ENCODE measurements around the gene ZNF282.

The ZNF282 gene

DNA sequence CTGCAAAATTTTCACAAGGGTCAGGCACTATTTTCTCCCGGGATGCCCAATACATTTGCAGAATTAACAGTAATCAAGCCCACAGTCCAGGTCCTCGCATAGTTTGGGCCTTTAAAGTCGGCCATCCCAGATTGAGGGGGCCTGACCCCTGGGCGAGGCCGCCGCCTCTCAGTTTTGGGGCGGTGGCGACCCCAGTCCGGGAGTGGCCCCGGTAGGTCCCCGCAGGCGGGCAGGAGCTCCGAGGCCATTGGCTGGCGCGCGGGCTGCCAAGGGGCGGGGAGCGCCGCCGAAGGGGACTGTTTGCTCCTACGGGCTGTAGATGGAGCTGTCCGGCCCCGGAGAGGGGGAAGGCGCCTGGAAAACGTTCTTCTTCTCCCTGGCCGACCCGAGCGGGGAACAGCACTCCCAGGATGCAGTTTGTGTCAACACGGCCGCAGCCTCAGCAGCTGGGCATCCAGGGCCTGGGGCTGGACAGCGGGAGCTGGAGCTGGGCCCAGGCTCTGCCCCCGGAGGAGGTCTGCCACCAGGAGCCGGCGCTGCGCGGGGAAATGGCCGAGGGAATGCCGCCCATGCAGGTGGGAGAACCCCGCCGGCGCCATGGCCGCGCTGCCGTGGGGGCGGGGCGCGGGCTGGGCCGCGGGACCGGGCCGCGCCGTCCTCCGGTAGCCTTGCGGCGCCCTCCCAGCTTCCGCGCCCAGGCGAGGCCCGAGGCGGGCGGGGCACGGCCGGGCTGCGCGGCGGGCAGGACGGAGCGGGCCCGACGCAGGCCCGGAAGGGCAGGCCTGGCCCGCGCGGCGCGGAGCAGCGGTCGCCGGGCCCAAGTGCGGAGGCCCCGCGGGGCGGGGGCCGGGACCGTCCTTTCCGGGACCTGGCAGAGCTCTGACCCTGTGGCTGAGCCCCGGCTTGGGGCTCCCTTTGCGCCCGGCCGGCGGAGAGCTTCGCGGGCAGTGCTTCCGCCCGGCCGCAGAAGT lies at the start of gene ZNF282:
TSS of gene ZNF282 (plus strand) at position 367 of the 971 bp plus-strand sequence. CDS start at position 411, 44 bp downstream.
- peak; percentile 74 to 84 for DNase-seq

DNA sequence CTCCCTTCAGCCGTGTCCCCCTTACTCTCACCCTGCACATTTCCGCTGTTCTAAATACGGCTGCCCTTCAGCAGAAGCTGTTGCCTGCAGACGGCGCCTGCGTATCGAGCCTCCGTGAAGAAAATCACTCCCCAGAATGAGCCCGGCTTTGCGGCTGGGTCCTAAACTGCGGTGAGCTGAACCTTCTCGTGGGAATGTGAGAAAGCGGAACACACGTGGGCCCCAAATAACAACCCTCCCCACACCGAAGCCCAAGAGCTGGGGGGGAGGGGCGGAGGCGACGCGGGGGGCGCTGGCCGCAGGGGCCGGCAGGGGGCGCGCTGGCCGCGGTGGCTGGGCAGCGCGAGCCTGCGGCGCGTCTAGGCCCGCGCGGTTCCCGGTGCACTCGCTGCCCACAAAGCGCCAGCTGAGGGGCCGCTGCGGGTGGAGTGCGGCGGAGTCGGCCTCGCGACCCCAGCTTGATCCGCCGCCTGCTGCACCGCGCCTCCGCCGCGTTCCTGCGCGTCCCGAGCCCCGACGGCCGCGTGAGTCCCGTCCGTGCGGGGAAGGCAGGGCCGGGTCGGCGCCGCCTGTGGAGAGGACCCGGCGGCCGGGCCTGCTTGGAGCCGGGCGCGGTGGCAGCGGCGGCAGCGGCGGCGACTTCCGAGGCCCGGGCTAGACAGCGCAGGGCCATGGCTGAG lies 48.1 kb upstream of the ZNF282 start, which contains the start of gene ZNF398:
TSS of gene ZNF398 (plus strand) at position 382 of the 680 bp plus-strand sequence. CDS start at position 672, 290 bp downstream.
- peak; percentile 60 to 69 for DNase-seq

DNA sequence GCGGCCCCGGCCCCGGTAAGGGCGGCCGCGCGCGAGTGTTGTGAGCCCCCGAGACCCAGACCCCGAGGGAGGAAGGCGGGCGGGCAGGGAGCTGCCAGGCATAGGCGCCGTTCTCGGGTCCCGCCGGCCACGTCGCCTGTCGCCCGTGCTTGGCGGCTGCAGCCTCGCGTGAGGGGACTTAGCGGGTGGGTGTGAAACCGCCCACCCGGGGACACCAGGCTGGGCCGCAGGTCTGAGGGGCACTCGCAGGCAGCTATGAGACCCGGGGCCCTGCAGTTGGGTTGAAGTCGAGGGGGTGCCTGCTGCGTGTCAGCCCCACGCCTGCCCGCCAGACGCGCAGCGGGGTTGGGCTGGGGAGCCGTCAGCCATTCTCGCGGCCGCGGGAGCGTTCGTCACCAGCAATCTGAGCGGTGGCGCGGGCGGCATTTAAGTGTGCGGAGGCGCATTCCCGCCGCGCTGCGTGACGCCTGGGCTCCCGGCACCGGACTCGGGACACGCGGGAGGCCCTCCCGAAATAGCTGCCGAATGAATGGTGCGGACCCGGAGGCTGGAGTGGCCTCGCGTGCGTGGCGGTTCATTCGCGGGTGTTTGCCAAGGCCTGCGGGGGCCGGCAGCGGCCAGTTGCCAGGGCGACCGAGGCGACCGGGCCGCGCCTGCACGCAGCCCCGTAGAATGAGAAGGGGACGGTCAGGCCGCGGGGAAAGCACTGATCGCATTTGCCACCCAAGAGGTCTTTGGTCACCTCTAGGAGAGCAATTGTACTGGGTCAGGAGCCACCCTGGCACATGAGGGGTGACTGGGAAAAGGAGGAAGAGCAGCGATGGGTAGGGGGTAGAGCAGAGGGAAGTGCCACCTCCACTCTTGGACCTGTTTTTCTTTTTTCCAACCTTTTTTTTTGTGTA lies 47.3 kb upstream of the ZNF282 start:
- peak; percentile 16 to 22 for DNase-seq

DNA sequence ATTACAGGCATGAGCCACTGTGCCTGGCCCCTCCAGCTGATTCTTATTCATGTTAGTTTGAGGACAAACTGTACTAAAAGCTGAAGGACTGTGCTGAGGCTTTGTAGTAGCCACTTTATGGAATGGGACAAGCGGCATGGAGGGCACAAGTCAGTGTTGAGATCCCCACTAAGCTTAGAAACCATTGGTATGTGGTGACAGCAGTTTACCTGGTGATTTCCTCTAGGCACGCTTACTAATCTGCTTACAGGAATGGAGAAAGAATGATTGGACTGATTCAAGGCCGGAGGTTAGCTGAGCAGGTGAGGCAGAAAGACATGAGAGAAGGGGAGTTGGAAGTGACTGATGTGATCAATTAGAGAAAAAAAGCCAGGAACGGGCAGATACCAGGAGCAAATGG lies 44.4 kb upstream of the ZNF282 start:
- DNase-seq, result no peak

DNA sequence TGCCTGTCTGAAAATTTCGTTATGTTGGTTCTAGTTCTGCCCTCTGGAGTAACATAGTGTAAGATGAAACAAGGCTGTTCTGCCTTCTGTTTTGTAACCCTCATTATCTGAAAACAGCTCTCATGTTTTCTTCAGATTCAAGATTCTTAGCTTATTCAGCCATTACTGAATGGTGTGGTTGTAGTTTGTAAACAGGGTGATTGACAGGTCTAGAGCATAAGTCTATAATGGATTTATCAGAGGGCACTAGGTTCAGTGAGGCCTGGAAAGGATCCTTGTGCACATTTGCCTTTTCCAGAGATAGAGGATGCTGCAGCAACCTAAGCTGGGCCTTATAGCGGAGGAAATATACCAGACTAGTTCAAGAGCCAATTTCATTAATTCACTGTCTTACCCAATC lies 42.0 kb upstream of the ZNF282 start:
- DNase-seq, result no peak

DNA sequence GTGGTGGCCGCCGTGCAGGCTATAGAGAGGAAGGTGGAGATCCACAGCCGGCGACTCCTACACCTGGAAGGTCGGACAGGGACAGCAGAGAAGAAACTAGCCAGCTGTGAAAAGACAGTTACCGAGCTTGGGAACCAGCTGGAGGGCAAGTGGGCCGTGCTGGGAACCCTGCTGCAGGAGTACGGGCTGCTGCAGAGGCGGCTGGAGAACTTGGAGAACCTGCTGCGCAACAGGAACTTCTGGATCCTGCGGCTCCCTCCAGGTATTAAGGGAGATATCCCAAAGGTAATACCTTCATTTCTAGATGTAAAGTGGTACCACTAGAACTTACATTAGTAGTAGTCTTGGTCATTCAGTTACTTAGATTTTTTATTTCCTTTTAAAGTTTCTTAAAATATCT lies 41.3 kb upstream of the ZNF282 start:
- no peak for DNase-seq

DNA sequence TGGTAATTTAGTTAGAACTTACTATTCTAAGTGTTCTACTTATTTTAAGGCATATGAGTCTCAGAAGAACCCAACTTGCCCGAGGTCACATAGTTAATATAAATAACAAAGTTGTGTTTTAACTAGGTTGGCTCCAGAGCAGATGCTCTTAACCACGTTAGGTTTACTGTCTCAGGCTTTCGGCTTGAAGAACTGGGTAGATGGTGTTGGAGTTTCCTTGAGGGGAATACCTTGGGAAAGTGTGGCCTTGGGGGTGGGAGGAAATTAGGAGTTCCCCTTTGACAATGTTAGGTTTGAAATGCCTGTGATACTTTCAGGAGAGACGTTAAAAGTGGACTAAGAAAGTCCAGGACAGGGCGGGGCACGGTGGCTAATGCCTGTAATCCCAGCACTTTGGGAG lies 38.4 kb upstream of the ZNF282 start:
- no peak for DNase-seq

DNA sequence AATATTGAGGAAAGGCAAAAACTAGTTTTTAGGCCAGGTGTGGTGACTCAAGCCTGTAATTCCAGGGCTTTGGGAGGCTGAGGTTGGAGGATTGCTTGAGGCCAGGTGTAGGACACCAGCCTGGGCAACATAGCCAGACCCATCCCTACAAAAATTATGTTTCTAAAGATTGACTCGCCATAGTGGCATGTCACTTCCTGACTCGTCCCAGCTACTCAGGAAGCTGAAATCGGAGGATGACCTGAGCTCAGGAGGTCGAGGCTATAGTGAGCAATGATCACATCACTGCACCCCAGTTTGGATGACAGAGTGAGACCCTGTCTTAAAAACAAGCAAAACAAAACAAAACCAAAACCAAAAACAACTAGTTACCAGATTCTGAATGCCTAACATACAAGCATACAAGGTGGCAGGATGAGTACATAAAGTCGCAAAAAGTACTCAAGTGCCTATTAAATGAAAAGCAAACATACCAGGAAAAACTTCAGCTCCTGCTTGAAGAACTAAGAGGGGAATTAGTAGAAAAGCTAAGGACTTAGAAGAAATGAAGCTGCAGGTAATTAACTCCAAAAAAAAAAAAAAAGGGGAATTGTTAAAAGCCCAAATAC lies 34.0 kb upstream of the ZNF282 start:
- DNase-seq, result no peak

DNA sequence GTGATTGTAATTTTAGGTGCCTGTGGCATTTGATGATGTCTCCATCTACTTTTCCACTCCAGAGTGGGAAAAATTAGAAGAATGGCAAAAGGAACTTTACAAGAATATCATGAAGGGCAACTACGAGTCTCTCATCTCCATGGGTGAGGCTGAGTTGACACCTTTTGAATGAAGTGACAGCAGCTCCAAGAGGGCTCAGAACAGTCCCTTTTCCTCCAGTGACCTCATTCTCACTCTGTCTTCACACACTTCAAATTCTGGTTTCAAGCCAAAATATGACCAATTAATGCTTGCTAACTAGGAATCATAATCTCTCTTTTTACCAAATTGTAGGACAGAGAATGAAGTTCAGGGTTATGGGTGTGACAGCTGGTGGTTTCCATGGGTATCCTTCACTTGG lies 29.2 kb upstream of the ZNF282 start:
- DNase-seq, result no peak

DNA sequence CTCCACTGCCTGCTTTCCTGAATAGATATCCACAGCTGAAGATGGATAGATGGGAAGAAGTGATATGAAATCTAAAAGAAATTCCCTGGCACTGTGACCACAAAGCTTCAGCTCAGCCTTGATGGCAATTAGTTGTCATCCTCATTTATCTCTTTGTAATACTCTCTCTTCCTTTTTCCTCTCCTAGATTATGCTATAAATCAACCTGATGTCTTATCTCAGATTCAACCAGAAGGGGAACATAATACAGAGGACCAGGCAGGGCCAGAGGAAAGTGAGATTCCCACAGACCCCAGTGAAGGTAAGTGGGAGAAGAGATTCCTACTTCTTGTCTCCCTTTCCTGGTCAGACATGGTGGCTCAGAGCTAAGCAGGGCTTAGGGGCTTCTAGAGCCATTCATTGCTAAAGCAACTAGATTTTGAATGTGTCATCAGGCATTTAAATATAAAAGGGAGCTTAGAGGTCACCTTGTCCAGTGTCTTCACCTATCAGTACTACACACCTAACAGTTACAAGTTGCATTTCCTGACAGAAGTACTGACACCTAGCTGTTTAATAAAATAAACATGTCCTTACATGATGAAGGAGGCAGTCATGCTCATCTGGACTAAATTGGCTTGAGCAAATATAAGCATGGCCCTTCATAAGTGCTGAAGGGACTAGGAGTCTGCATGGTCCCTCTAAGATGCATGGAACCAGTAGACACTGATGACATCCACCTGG lies 28.6 kb upstream of the ZNF282 start:
- no peak for DNase-seq

DNA sequence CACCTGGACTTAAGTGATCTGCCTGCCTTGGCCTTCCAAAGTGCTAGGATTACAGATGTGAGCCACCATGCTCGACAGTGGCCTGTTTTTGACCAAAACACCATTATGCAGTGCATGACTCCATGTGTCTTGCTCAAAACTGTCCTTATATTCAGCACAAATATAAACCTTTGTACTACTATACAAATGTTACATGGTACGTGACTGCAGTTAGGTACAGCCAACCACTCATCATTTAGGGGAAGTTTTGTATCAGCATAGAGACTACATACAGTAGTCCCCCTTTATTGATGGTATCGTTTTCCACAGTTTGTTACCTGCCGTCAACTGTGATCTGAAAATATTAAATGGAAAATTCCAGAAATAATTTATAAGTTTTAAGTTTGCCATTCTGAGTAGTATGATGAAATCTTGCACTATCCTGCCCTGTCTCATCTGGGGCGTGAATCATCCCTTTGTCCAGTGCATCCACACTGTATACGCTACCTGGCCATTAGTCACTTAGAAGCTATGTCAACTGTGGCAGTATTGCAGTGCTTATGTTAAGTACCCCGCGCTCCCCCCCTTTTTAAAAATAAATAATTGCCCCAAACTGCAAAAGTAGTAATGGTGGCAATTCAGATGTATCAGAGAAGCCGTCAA lies 23.3 kb upstream of the ZNF282 start:
- DNase-seq, result no peak

DNA sequence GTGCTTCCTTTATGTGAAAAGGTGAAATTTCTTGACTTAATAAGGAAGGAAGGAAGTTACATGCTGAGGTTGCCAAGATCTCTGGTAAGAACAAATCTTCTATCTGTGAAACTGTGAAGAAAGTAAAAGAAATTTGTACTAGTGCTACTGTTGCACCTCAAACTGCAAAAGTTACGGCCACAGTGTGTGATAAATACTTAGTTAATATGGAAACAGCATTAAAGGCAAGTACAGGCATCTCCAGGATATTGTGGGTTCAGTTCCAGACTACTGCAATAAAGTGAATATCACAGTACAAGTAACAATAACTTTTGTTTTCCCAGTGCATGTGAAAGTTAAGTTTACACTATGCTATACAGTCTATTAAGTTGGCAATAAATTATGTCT lies 22.8 kb upstream of the ZNF282 start:
- DNase-seq, result no peak

DNA sequence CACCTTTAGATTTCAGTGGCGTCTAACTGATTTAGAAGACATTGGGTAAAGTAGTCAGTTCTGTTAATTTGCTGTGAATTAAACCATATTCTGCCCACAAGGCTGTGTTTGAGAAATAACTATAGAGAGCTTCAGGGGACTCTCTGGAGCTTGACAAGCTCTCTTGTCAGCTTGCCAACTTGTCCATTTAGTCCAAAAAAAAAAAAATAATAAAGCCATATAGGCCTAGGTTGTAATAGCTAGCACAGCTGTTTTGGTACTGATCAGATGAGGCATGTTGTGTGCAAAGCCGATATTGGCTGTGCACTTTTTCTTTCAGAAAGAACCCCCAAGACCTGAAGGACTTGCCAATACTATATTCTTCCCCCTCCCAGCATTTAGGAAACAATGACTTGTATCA lies 20.2 kb upstream of the ZNF282 start:
- no peak for DNase-seq

DNA sequence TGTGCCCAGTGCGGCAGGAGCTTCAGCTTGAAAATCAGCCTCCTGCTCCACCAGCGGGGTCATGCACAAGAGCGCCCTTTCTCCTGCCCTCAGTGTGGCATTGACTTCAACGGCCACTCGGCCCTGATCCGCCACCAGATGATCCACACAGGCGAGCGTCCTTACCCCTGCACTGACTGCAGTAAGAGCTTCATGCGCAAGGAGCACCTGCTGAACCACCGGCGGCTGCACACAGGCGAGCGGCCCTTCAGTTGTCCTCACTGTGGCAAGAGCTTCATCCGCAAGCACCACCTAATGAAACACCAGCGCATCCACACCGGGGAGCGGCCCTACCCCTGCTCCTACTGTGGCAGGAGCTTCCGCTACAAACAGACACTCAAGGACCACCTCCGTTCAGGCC lies 16.1 kb upstream of the ZNF282 start:
- no peak for DNase-seq

DNA sequence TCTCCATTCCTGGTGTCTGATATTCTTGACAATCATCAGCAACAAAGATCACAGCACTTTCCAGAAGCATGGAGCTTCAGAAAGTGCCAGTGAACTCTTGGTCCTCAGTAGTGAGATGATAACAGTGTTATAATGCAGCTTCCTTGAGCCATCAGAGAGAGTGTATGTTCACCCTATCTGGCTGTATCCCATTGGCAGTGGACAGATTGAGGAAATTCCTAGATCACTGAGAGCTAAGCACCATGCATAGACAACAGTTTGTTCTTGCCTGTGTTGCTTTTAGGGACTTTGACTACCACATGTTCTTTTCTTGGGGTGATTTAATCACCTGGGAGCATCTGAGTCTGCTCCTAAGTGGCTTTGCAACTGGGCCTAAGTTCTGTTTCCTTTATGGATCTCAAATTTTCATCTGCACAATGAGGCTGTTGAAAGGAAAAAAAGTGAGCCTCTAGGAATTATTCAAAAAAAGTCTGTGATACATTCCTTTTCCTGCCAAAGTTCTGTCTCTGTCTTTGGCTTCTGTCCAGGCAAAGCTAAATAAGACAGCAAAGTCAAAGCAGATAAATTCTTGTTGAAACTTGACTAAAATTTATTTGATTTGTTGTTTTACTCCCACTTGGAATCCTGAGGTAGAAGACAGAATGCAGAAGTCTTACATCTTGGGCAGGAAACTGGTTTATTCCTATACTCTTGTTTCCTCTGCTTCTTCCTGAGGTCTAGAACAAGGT lies 14.5 kb upstream of the ZNF282 start:
- no peak for DNase-seq

DNA sequence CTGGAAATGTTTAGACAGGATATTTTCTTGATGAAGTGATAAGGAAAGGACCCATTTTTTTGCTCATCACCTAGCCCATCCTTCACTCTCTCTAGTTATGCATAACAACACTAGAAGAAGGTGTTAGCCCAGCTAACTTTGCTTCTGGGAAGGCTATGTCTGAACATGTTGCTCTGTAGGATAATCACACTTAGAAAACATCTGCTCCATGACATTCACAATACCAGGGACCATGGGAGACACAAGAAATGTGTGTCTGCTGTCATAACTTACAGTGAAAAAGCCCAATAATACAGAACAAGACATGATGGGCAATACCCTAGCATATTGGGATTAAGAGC lies 13.9 kb upstream of the ZNF282 start:
- no peak for DNase-seq

DNA sequence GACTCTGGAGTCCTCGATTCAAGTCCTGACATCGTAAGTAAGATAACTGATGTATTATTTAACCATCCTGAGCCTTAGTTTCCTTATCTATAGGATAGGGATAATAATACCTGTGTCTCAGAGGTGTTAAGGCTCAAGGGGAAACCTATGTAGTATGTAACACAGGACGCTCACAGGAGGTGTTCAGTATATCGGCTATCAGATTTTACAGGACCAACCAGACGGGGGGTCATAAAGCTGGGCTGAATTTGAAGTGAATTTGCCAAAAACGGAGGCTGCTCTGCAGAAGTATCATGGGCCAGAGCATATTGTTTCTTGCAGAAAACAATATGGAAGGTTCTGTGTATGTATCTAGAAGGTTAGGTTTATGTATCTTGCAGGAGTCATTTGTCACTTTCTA lies 11.1 kb upstream of the ZNF282 start:
- no peak for DNase-seq

DNA sequence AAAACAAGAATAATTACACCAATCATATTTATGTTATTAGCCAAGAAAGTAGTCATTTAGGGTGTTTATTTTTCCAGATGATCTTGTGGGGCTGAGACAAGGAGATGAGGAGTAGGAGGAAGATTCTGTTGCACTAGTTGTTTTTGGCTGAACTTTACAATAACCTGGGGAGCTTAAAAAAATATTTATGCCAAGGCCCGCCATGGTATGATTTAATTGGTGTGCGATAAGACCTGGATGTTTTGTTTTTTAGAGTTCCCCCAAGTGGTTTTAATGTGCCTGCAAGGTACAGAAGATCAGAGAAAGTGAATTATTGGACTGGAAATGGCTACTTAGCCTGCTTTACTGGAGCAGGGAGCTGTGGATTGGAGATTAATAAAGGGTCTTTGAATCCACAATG lies 7.1 kb upstream of the ZNF282 start:
- no peak for DNase-seq

DNA sequence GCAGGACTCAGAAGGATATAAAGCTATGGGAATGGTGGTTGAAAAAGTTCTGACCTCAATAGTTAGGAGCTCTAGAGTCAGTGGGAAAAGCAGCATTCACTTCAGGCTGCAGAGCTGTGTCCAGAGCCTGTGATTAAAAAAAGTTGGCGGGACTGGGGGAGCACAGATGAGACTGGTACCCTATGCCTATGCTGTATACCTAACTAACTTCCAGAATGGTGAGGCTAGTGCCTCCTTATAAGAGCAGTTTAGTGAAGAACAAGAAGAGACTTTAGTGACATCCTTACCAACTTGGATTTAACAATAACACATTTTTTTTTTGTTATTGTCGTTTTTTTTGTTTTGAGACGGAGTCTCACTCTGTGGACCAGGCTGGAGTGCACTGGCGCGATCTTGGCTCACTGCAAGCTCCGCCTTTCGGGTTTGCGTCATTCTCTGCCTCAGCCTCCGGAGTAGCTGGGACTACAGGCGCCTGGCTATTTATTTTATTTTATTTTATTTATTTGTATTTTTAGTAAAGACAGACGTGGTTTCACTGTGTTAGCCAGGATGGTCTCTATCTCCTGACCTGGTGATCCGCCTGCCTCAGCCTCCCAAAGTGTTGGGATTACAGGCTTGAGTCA lies 6.6 kb upstream of the ZNF282 start:
- no peak for DNase-seq

DNA sequence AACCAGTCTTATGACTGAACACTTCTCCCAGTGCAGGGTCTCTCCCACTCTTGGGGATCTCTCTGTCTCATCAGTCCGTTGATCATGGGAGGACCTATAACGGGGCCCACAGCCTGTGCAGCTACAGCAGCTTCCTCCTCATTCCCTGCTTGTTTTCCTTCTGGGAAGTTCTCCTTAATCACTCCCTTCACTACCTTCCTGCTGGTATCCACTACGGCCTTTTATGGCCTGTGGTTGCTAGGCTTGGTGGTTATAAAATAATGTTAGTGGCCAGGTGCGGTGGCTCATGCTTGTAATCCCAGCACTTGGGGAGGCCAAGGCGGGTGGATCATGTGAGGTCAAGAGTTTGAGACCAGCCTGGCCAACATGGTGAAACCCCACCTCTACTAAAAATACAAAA lies 3.5 kb upstream of the ZNF282 start:
- DNase-seq, result no peak
